Tibial artery (tissue), 4 donors: ENCODE data around the gene KRT4.

Source experiments
- DNase-seq, 2 donors: peaks; one replicate each; pipeline ENCODE4 v3.0.0-alpha.2; 2019
- H3K27ac ChIP-seq, 2 donors: fragments of 200-600 bp; sonication (generic) in 1 of 2; 1 replicate in 1 of 2; 2 replicates in 1 of 2; pipeline ENCODE4 v1.5.1; 2018 to 2019; ENCODE audit warnings: mild to moderate bottlenecking in 1 of 2
- H3K27me3 ChIP-seq, 2 donors: fragments of 200-600 bp; sonication (generic) in 1 of 2; one replicate each; pipeline versions ENCODE4 v1.5.1 to v1.6.0; 2016 to 2019
- H3K36me3 ChIP-seq, 3 donors: fragments of 200-600 bp; sonication (generic) in 2 of 3; one replicate each; pipeline ENCODE4 v1.5.1; 2016 to 2019; ENCODE audit warnings: mild to moderate bottlenecking in 2 of 3
- H3K4me1 ChIP-seq, 4 donors: fragments of 200-600 bp; sonication (generic) in 2 of 4; 1 replicate in 3 of 4; 2 replicates in 1 of 4; pipeline ENCODE4 v1.5.1; 2016 to 2019
- H3K4me3 ChIP-seq, 2 donors: fragments of 200-600 bp; sonication (generic) in 1 of 2; 1 replicate in 1 of 2; 2 replicates in 1 of 2; pipeline ENCODE4 v1.5.1; 2018 to 2019; ENCODE audit warnings: mild to moderate bottlenecking in 2 of 2
- H3K9me3 ChIP-seq, 3 donors: fragments of 200-600 bp; sonication (generic) in 1 of 3; one replicate each; pipeline ENCODE4 v1.5.1; 2016 to 2019
- CTCF ChIP-seq, 2 experiments: fragments of 200-600 bp in 1 of 2; fragments of 450-650 bp in 1 of 2; IDR thresholded peaks; one replicate each; pipeline ENCODE4 v1.5.1; 2017 to 2019; ENCODE audit warnings: antibody characterized with exemption in 2 of 2, mild to moderate bottlenecking in 1 of 2, moderate library complexity in 1 of 2
- intact Hi-C: fragments of 100-400 bp; cut with DNase I; formaldehyde crosslinking; loops from one replicate; pipeline ENCODE4 v1.15.0; 2023; ENCODE audit warnings: low total_unique reads

KRT4 gene

GRCh38 chr12:52815161-52815560, 1.2 kb upstream of the KRT4 start:
- no peak for DNase-seq
- Histone ChIP-seq H3K27ac (no peak overlapping the region), H3K4me1 (no peaks in the 10 kb centered on the region), H3K9me3 (no peaks in the 10 kb centered on the region), H3K36me3 (no peaks in the 10 kb centered on the region), H3K27me3 (peaks cover 0 to 13% of the 10 kb centered on the region in 2 donors), H3K4me3 (no peak overlapping the region)
- TF ChIP-seq CTCF (IDR thresholded peaks at IDR 0.05) = no peak
- intact Hi-C loops = no loop called here

- no peak overlapping the region for H3K4me3 ChIP-seq
- intact Hi-C loops = no loop called here
- no peaks in the 10 kb centered on the region for H3K4me1 ChIP-seq
- TF ChIP-seq CTCF (IDR thresholded peaks at IDR 0.05) = no peak
- H3K36me3 ChIP-seq = no peaks in the 10 kb centered on the region
- no peaks in the 10 kb centered on the region for H3K9me3 ChIP-seq
- H3K27me3 ChIP-seq = peaks cover 0 to 13% of the 10 kb centered on the region in 2 donors
- H3K27ac ChIP-seq = no peak overlapping the region
- DNase-seq = no peak
These were observed 817 bp upstream of the KRT4 start for GRCh38 chr12:52814710-52815155.

- no peak for TF ChIP-seq CTCF (IDR thresholded peaks at IDR 0.05)
- no peaks in the 10 kb centered on the region for H3K36me3 ChIP-seq
- no peak overlapping the region for H3K4me3 ChIP-seq
- H3K27ac ChIP-seq = no peak overlapping the region
- H3K9me3 ChIP-seq = no peaks in the 10 kb centered on the region
- peaks cover 0 to 12% of the 10 kb centered on the region in 2 donors for H3K27me3 ChIP-seq
- no peak for DNase-seq
- no peaks in the 10 kb centered on the region for H3K4me1 ChIP-seq
- intact Hi-C loops = no loop called here
These were observed 605 bp downstream of the KRT4 start for GRCh38 chr12:52813203-52813819.

- H3K27me3 ChIP-seq = peaks cover 0 to 12% of the 10 kb centered on the region in 2 donors
- no peaks in the 10 kb centered on the region for H3K4me1 ChIP-seq
- no peak for TF ChIP-seq CTCF (IDR thresholded peaks at IDR 0.05)
- H3K4me3 ChIP-seq = no peak overlapping the region
- H3K27ac ChIP-seq = no peak overlapping the region
- intact Hi-C loops = no loop called here
- no peaks in the 10 kb centered on the region for H3K36me3 ChIP-seq
- H3K9me3 ChIP-seq = no peaks in the 10 kb centered on the region
- no peak for DNase-seq
These were observed 1.2 kb downstream of the KRT4 start for GRCh38 chr12:52812749-52813148.

- DNase-seq = no peak
- Histone ChIP-seq H3K27ac (no peak overlapping the region), H3K9me3 (no peaks in the 10 kb centered on the region), H3K27me3 (peaks cover 0 to 7% of the 10 kb centered on the region in 2 donors), H3K4me3 (no peak overlapping the region), H3K36me3 (no peaks in the 10 kb centered on the region), H3K4me1 (no peaks in the 10 kb centered on the region)
- TF ChIP-seq CTCF (IDR thresholded peaks at IDR 0.05) = no peak
- intact Hi-C loops = no loop called here
These were observed 1.9 kb downstream of the KRT4 start for GRCh38 chr12:52812073-52812400.
